NCI-H2081 (cell line): ENCODE measurements around the gene ARFGAP3.

Source experiments
- DNase-seq, 2 experiments: peaks; one replicate each; lab custom pipeline; 2025; lab: John Stamatoyannopoulos, UW

ARFGAP3 gene

DNA sequence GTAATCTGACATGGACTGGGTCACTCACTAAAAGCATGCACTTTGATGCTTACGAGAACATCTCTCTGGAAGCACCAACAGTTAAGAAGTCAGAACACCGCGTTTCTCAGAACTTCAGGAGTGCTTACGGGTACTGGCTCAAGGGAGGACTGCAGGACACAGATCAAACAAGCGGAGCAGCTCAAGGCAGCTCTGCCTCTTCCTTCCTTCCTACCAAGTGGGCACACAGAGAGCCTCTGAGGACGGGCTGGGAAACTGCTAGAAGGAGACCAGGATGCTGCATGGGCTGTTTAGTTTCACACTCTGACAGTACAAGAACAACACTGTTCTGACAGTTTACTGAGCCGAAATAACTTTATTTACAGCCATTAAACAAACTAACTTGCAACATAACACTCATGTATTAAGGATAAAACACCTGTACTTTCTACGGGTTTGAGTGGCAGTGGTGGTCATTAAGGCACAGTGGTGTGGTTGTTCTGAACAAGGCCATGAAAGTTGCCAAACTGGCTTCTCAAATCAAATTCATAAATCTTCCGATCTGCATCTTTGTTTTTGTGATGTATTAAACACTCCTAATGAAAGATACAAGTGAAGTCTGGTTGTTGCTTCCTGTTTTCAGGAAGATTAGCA lies 37.5 kb downstream of the ARFGAP3 start:
- no peak for DNase-seq

- no peak for DNase-seq
These were observed 39.5 kb downstream of the ARFGAP3 start for GRCh38 chr22:42817556-42817955.

- no peak for DNase-seq
These were observed 40.7 kb downstream of the ARFGAP3 start for GRCh38 chr22:42816336-42816735.

GRCh38 chr22:42814616-42815015 lies 42.5 kb downstream of the ARFGAP3 start:
- DNase-seq = no peak

DNA sequence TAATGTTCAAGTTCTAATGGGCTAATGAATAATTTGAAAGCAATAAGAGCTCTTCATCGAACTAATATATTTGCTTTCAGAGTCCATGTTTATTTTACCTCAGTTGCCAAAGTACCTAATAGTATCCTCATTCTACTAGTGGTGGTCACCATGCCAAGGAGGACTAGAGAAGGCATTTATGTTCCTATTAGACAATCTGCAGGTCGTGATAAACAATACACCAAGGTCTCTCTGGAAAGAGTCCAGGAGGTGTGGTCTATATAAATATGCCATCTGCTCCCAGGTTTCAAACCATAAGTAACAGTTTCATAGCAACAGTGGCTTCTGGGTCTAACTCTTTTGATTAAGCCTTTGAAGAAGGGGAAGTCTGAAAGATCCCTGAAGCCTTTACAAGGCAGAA lies 42.9 kb downstream of the ARFGAP3 start:
- DNase-seq = peak in 1 of 2 experiments; percentile 64

DNA sequence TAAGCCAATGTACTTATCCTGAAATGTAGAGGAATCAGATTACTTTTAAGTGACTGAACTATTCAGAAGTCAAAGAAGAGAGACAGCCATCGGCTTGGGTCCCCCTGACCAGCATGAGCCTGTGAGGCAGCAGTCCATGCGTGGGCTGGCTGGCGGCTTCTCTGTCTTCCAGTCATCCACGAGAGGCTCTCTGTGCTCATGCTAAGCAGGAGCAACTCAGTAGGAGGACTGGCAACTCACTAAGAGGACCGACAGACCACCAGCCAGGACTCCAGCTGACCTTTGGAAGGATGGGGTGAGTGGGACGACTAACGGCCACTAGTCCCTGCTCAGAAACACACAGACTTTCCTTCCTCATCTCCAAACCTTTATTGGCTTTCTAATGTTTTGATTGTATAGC lies 43.6 kb downstream of the ARFGAP3 start:
- DNase-seq = no peak

DNA sequence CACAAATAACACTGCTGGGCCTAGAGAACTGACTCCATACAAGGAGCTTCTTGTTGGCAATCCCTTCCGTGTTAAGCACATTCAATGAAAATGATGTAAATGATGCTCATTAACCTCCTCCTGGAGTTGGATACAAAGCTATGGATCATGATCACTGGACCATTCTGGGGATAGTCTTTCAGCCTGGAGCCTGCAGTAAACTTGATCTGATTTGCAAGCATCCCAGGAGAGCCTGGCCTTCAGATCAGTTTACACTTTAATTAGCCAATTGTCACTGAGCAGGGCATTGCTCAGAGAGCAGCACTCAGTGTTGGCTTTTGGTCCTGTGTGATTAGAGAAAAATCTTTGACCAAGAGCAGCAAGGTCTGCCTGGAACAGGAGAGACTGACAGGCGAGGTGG lies 45.6 kb downstream of the ARFGAP3 start:
- DNase-seq = peak; percentile 26 to 52

DNA sequence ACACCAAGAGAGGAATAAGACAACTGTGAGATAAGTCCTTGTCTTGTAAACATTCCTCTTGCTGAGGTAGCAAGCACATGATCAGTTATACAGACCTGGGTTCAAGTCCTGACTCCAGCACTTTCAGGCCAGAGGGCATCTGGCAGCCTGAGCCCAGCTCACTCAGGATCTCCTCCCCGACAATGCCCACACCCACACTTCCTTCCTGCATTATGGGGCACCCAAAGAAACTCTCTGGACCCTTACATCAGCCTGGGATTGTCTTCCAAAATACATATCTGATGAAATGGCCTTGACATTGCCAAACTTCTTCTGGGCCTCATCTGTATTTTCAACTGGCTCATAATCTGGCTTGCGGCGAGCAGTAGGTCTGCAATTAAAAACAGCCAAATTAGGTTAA lies 48.6 kb downstream of the ARFGAP3 start:
- DNase-seq = no peak

DNA sequence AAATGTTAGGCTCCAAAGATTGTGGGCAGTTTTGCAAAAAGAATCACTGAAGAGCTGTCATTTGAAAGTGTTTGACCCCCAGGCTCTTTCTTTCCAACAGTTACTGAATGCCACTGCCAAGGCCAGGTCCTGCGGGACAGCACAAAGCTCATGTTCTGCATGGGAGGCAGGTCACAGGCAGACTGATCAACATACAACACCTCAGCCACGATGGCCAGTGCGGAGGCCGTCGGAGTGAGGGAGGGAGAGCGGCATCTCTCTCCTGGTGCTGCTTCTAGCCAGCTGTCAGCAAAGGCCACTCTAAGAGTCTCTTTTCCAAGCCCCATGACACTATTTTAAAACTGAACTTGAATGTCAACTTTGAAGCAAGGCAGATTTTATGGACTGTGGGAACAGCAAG lies 49.9 kb downstream of the ARFGAP3 start:
- DNase-seq = no peak

DNA sequence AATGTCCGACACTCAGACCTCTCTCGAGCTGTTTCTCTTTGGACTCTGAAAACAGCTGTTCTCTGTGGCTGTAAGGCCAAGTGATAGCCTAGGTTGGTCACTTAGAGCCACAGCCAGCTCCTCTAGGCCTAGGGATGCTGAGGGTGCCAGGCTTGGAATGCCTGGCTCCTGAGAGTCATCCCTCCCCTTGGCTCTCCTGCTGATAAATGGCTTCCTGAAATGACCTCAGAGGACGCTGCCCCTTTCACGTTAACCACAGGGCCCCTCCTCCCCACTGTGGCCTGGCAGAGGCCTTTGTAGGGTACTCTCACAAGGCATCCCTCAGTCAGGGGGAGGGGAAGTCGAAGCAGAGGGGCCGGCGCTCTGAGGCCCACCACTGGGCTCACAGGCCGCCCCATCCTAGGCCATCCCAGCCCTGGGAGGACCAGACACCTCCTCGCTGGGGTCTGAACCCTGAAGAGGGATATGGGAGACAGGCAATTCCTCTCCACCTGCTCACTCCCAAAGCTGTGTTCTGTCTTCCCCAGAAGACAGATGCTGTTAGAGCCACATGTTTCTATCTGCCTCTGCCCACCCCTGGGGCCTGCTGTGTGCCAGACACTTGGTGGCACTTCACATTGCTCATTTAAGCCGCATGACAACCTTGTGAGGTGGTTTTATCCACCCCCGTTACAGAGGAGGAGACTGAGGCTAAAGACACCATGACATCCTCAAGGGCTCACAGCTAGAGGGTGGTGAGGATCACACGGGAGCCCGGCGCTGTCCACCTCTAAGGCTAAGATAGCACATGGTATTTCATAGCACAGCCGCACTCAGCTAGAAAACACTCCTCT lies 50.9 kb downstream of the ARFGAP3 start:
- DNase-seq = no peak

DNA sequence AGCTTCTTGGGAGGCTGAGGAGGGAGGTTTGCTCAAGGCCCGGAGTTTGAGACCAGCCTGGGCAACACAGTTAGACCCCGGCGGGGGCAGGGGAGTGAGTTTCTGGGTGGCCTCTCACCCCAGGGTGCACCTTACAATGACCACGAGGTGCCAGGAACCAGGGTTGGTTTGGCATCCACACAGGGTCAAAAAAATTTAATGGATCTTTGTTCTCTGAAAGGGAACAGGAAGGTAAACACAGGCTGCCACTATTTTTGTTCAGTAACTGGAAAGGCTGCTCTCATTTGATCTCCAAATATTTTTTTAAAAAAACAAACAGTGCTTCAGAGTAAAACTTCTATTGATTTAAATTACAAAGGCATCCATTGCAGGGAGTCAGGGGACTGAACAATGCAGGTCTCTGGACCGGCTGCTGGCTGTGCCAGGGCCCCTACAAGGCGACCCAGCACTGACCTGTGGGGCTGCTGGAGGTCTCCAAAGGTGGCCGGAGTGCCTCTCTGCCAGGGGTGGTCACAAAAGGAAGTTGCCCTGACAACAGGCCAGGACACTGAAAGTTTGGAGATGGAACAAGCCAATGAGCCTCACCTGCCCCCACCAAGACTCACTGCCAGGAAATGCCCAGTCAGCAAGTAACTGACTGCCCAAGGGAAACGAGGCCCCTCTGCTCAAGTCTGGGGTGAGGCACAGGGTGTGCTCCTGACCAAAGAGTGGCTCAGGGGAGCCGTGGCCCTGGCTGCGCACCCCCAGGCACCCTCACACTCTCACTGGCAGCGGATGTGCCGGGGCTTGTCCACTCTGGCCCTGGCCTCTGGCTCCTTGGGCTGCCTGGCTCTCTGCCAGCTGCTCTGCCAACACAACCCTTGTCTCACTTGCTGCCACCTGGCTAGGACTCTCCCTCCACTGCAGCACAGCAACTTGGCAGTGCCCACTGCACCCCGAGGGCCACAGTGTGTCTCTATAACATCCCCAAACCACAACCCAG lies 51.8 kb downstream of the ARFGAP3 start:
- DNase-seq = peak in 1 of 2 experiments; percentile 34

GRCh38 chr22:42803389-42803788 lies 53.7 kb downstream of the ARFGAP3 start:
- peak; percentile 30 to 58 for DNase-seq

DNA sequence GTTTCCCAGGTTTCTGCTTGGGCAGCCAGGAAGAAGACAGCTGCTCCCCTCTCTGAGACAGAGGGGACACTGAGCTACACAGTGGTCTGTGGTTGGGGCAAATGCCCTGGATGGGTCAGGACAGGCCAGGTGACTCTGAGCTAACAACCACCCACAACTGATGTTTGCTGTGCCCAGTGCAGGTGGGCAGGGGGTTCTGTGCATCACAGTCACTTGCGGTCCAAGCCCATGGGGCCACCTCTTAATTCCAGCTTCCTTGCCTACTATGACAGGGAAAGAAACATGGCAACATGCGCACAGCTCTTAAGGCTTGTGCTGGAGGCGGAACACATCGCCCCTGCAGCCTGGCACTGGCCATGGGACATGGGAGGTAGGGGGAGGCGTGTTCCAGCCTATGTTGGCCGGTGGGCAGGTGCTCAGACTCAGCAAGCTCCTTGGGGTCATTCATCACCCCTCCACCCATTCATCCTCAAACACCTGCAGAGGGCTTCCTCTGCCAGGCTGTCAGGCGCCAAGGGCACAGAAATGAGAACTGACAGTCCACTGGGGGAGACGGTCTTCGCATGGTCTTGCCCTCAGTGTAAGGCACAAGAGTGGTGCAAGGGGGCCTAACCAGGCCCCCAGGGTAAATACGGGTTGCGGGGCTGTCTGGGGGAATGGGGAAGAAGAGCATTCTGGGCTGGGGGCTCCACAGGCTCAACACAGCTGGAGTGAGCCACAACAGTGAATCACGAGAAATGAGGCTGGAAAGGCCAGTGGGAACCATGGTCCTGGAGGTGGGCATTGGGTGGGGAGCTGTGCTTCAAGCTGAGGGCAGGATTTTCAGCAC lies 55.6 kb downstream of the ARFGAP3 start:
- DNase-seq = peak in 1 of 2 experiments; percentile 26

- peak; percentile 47 to 82 for DNase-seq
These were observed 56.4 kb downstream of the ARFGAP3 start for GRCh38 chr22:42800451-42801251.

DNA sequence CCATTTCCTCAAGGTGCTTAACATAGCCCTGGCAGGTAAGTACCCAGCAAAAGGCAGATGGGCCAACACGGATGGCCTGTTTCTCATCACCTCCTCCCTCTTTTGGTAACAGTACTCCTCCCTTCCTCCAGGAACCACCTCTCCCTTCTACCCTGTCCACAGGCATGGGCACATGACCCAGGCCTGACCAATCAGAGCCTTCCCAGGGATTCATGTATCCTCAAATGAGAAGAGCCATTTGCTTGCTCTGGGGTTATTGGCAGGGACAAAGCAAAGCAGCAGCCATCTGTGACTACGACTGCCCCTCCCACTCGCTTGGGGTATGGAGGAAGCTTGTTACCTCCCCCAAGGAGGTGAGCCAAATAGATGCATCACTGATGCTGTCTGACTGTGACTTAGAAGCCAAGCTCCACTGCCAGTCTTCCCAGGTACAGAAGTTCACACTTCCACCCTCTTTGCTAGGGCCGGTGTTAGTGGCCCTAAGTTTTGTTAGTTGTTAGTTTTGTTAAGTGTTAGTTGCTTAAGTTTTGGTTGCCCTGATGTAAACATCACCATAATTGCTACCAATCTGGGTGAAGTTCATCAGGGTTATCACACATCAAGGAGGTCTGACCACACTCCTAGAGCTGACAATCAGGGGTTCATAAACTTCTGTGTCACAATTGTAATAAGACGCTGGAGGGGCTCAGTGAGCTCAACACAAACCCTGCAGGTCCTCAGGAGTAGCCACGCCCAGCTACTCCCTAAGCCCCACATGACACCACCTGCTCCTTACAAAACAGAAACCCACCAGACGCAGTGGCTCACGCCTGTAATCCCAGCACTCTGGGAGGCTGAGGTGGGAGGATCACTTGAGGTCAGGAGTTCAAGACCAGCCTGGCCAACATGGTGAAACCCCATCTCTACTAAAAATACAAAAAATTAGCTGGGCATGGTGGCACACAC lies 57.3 kb downstream of the ARFGAP3 start:
- peak in 1 of 2 experiments; percentile 17 for DNase-seq

DNA sequence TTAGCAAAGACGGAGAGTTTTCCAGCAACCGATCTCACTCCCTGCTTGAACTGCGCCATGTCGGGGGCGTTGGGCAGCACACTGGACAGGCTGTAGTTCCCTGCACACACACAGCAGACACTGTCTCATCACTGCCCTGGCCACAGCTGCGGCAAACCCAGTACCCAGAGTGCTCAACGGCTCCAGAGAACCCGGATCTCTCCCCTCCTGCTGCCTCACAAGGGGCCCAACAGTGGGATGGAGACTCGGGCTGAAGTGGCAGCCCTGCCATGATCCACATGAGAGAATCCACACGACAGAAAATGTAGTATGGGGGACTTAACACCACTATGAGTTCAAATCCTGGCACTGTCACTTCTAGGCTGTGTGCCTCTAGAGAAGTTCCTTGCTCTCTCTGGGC lies 58.0 kb downstream of the ARFGAP3 start:
- no peak for DNase-seq

GRCh38 chr22:42797011-42797410 lies 60.1 kb downstream of the ARFGAP3 start:
- no peak for DNase-seq

DNA sequence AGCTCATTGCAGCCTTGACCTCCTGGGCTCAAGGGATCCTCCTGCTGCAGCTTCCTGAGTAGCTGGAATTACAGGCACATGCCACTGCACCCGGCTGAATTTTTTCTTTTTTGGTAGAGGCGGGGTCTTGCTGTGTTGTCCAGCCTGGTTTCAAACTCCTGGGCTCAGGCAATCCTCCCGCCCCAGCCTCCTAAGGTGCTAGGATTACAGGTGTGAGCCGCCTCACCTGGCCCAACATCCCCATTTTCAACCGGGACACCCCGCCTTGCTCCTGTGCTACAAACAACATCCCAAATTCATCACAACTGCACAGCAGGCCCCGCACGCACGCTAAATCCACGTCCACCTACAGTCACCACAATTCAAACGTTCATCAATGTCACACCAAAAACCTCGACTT lies 61.0 kb downstream of the ARFGAP3 start:
- no peak for DNase-seq
